Fibroblast of skin of left biceps (primary cell): ENCODE data around the gene CXorf51B.
"Not testable (repeated sequence)": the region's sequence is repeated elsewhere in the genome, so short reads cannot be mapped to it uniquely, and the experiment has no call there.

Source experiments
- DNase-seq, 2 experiments: peaks; one replicate each; pipeline ENCODE4 v3.0.0-alpha.2; 2013; ENCODE audit warnings: low read depth in 2 of 2

CXorf51B gene

GRCh38 chrX:146809471-146809870, at the start of gene CXorf51B:
Gene CXorf51B, plus strand, starts transcription at chrX:146809771. Its CDS starts 21 bp downstream, at chrX:146809792.
- DNase-seq = not testable (repeated sequence)

- not testable (repeated sequence) for DNase-seq
Observed at GRCh38 chrX:146814644-146815043, 5.1 kb downstream of the CXorf51B start, which contains the start of gene CXorf51A. Gene CXorf51A, minus strand, starts transcription at chrX:146814744. Its CDS starts 21 bp downstream, at chrX:146814723.

DNA sequence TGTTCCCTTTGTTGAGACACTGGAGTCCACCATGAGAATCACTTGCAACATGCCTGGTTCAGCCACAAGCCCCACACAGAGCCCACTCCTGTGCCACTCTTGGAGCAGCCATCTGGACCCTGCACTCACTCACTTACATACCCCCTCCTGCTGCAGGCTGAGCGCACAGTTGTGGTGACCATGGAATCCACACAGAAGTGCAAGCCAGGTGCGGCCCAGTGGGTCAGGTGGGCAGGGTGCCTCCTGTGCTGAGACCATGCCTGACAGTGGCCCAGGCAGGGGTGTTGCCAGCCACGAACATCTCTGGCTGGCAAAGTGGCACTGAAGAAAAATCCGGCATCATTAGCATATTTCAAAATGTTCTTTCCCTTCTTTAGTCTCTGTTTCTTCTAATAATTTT, 22.4 kb downstream of the CXorf51B start:
- DNase-seq = no peak

GRCh38 chrX:146854281-146854680, 44.7 kb downstream of the CXorf51B start:
- DNase-seq = no peak
